Measurements from ENCODE around the gene RFX8. TPM values are rescaled to one million over a fixed set of nuclear protein-coding genes. Genes with fewer than 3 reads are reported as not detected.

Gene RFX8
- total RNA-seq, 1 experiment from 2014 or later, result not detected

DNA sequence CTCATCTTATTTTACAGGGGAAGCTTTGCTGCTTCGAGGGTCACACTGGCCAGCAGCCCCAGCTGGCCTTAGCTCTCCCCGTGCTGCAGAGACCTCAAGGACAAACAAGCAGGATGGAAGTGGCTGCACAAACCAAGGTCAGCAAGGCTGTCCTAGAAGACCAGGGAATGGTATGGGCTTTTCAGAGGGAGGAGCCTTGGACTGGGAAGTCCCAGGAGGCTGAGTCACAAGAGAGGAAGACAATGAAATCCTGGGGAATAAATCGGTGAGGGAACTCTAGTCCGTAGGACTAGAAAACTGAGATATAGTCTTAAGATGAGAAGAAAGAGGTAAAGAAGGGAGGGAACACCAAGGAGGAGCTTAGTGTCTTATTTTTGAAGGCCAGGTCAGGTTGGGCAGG, 103.3 kb downstream of the RFX8 start:
- no peak for DNase-seq (ENCODE audit: low spot score)
- Histone ChIP-seq H3K27me3 (replicated peaks; ENCODE audit: insufficient read depth, low read depth, low read length, poor library complexity) (no peaks in the 10 kb centered on the region), H3K4me1 (ENCODE audit: insufficient read depth, low read length, poor library complexity, severe bottlenecking) (peaks cover 4% of the 10 kb centered on the region), H3K27ac (ENCODE audit: low read depth, low read length, poor library complexity, severe bottlenecking) (no peak overlapping the region), H3K9me3 (ENCODE audit: low read depth, low read length, poor library complexity, severe bottlenecking) (no peaks in the 10 kb centered on the region), H3K36me3 (ENCODE audit: insufficient read depth, low read length, poor library complexity, severe bottlenecking) (no peaks in the 10 kb centered on the region), H3K4me3 (ENCODE audit: low read depth, low read length, poor library complexity, severe bottlenecking) (no peak overlapping the region)
- ChIA-PET CTCF (no interaction called here), POLR2A (ENCODE audit: low non-redundant PET) (no interaction called here)
- no TSS peak for BruUV-seq (replicated peaks)
- intact Hi-C loops (cut with micrococcal nuclease; ENCODE audit: unreplicated experiment), result no loop called here
- TF ChIP-seq EZH2 (IDR thresholded peaks at IDR 0.05; ENCODE audit: borderline replicate concordance, low read depth, low read length, poor library complexity, severe bottlenecking), result no peak
- TF ChIP-seq, protein P1, sequence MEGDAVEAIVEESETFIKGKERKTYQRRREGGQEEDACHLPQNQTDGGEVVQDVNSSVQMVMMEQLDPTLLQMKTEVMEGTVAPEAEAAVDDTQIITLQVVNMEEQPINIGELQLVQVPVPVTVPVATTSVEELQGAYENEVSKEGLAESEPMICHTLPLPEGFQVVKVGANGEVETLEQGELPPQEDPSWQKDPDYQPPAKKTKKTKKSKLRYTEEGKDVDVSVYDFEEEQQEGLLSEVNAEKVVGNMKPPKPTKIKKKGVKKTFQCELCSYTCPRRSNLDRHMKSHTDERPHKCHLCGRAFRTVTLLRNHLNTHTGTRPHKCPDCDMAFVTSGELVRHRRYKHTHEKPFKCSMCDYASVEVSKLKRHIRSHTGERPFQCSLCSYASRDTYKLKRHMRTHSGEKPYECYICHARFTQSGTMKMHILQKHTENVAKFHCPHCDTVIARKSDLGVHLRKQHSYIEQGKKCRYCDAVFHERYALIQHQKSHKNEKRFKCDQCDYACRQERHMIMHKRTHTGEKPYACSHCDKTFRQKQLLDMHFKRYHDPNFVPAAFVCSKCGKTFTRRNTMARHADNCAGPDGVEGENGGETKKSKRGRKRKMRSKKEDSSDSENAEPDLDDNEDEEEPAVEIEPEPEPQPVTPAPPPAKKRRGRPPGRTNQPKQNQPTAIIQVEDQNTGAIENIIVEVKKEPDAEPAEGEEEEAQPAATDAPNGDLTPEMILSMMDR (conservative IDR thresholded peaks at IDR 0.05; ENCODE audit: low read depth, low read length), result no peak

DNA sequence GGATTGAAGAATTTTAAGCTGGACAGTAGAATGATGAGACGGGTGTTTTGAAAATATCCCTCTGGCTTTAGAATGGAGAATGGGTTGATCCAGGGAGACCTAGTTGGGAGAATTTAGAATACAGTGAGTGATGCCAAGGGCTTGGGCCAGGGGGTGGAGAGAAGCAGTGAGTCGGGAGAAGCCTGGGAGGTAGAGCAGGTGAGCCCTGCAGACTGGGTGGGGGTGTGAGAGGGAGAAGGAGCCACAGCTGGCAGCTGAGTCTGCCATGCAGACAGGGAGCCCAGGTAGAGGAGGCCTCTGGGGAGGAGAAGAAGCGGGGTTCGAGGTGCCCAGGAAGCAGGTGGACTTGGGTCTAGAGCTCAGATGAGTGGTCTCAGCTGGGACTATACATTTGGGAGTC, 105.8 kb downstream of the RFX8 start:
- ChIA-PET POLR2A (ENCODE audit: low non-redundant PET) (no interaction called here), CTCF (no interaction called here)
- Histone ChIP-seq H3K36me3 (ENCODE audit: insufficient read depth, low read length, poor library complexity, severe bottlenecking) (no peaks in the 10 kb centered on the region), H3K27me3 (replicated peaks; ENCODE audit: insufficient read depth, low read depth, low read length, poor library complexity) (no peaks in the 10 kb centered on the region), H3K4me1 (ENCODE audit: insufficient read depth, low read length, poor library complexity, severe bottlenecking) (peaks cover 4% of the 10 kb centered on the region), H3K4me3 (ENCODE audit: low read depth, low read length, poor library complexity, severe bottlenecking) (no peak overlapping the region), H3K27ac (ENCODE audit: low read depth, low read length, poor library complexity, severe bottlenecking) (no peak overlapping the region), H3K9me3 (ENCODE audit: low read depth, low read length, poor library complexity, severe bottlenecking) (no peaks in the 10 kb centered on the region)
- TF ChIP-seq, protein P1 (conservative IDR thresholded peaks at IDR 0.05; ENCODE audit: low read depth, low read length), result no peak
- TF ChIP-seq EZH2 (IDR thresholded peaks at IDR 0.05; ENCODE audit: borderline replicate concordance, low read depth, low read length, poor library complexity, severe bottlenecking), result no peak
- no TSS peak for BruUV-seq (replicated peaks)
- intact Hi-C loops (cut with micrococcal nuclease; ENCODE audit: unreplicated experiment), result no loop called here
- no peak for DNase-seq (ENCODE audit: low spot score)

DNA sequence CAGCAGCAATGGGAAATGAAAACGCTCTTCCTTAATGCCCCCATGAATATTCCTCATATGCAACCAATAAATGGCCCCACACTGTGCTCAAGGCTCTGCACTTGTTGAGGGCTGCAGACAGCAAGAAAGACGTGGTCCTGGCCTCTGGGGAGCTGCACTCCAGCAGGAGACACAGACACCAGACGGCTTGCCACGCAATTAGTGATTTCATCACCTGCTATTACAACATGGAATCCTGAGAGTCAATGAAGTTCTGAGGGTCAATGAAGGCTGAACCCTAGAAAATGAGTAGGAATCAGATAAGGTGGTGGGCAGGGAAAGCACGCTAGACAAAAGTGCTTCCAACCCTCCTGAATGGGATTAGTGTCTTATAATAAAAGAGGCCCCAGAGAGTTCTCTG, 106.5 kb downstream of the RFX8 start:
- DNase-seq (ENCODE audit: low spot score), result peak; percentile 46
- no TSS peak for BruUV-seq (replicated peaks)
- Histone ChIP-seq H3K4me3 (ENCODE audit: low read depth, low read length, poor library complexity, severe bottlenecking) (no peak overlapping the region), H3K9me3 (ENCODE audit: low read depth, low read length, poor library complexity, severe bottlenecking) (no peaks in the 10 kb centered on the region), H3K36me3 (ENCODE audit: insufficient read depth, low read length, poor library complexity, severe bottlenecking) (no peaks in the 10 kb centered on the region), H3K27me3 (replicated peaks; ENCODE audit: insufficient read depth, low read depth, low read length, poor library complexity) (no peaks in the 10 kb centered on the region), H3K27ac (ENCODE audit: low read depth, low read length, poor library complexity, severe bottlenecking) (no peak overlapping the region), H3K4me1 (ENCODE audit: insufficient read depth, low read length, poor library complexity, severe bottlenecking) (peaks cover 4% of the 10 kb centered on the region)
- intact Hi-C loops (cut with micrococcal nuclease; ENCODE audit: unreplicated experiment), result no loop called here
- ChIA-PET CTCF (interaction anchor here (0.6 kb wide), 1 partner anchor 238 kb away, joined by 3 read pairs; no protein-coding TSS in a partner anchor), POLR2A (ENCODE audit: low non-redundant PET) (no interaction called here)
- TF ChIP-seq, protein P1 (conservative IDR thresholded peaks at IDR 0.05; ENCODE audit: low read depth, low read length), result no peak
- no peak for TF ChIP-seq EZH2 (IDR thresholded peaks at IDR 0.05; ENCODE audit: borderline replicate concordance, low read depth, low read length, poor library complexity, severe bottlenecking)

Data from A673 (cell line).